H9 (cell line): ENCODE results near the gene R3HDM1. TPM values are rescaled to one million over a fixed set of nuclear protein-coding genes. Genes with fewer than 3 reads are reported as not detected.

Experiments
- DNase-seq: peaks from one replicate; pipeline ENCODE4 v3.0.0-alpha.2; 2017
- H2AFZ ChIP-seq: one replicate; pipeline ENCODE4 v1.6.1; 2013; ENCODE audit warnings: mild to moderate bottlenecking, low read length, control low read depth, moderate library complexity
- H2AK5ac ChIP-seq: 2 replicates; pipeline ENCODE4 v1.6.1; 2013; ENCODE audit warnings: low read length, control low read depth, mixed read lengths; ENCODE audit not compliant: insufficient read length
- H2BK120ac ChIP-seq: one replicate; pipeline ENCODE4 v1.6.1; 2013; ENCODE audit warnings: low read depth, mild to moderate bottlenecking, low read length, control low read depth, inconsistent platforms; ENCODE audit not compliant: poor library complexity, severe bottlenecking
- H2BK12ac ChIP-seq: 2 replicates; pipeline ENCODE4 v1.6.1; 2013; ENCODE audit warnings: low read length, control low read depth, mixed read lengths, low read depth; ENCODE audit not compliant: insufficient read length
- H2BK15ac ChIP-seq: 2 replicates; pipeline ENCODE4 v1.6.1; 2013; ENCODE audit warnings: low read depth, low read length, control low read depth
- H2BK20ac ChIP-seq: one replicate; pipeline ENCODE4 v1.6.1; 2013; ENCODE audit warnings: low read depth, mild to moderate bottlenecking, low read length, control low read depth, inconsistent platforms; ENCODE audit not compliant: poor library complexity, severe bottlenecking
- H2BK5ac ChIP-seq: 2 replicates; pipeline ENCODE4 v1.6.1; 2013; ENCODE audit warnings: low read length, control low read depth, mixed read lengths; ENCODE audit not compliant: insufficient read length
- H3K14ac ChIP-seq: 2 replicates; pipeline ENCODE4 v1.6.1; 2013; ENCODE audit warnings: low read length, control low read depth; ENCODE audit not compliant: insufficient read depth
- H3K18ac ChIP-seq: 2 replicates; pipeline ENCODE4 v1.6.1; 2013; ENCODE audit warnings: low read depth, mild to moderate bottlenecking, mixed read lengths, low read length, control low read depth; ENCODE audit not compliant: insufficient read length
- H3K23ac ChIP-seq: 2 replicates; pipeline ENCODE4 v1.6.1; 2013; ENCODE audit warnings: low read length, control low read depth, mixed read lengths, low read depth; ENCODE audit not compliant: insufficient read length
- H3K23me2 ChIP-seq: 2 replicates; pipeline ENCODE4 v1.6.1; 2013; ENCODE audit warnings: low read depth, mild to moderate bottlenecking, mixed read lengths, low read length, control low read depth; ENCODE audit not compliant: insufficient read length, poor library complexity, severe bottlenecking
- H3K27ac ChIP-seq: 2 replicates; pipeline ENCODE4 v1.5.1; 2013; ENCODE audit warnings: low read length, control low read depth, mixed read lengths, low read depth; ENCODE audit not compliant: insufficient read length
- H3K27me3 ChIP-seq: 2 replicates; pipeline ENCODE4 v1.6.1; 2013; ENCODE audit warnings: low read length, control low read depth, inconsistent platforms; ENCODE audit not compliant: insufficient read depth
- H3K4ac ChIP-seq: 2 replicates; pipeline ENCODE4 v1.6.1; 2013; ENCODE audit warnings: low read depth, mild to moderate bottlenecking, control low read depth, inconsistent platforms, low read length, moderate library complexity
- H3K4me1 ChIP-seq: 2 replicates; pipeline ENCODE4 v1.6.1; 2013; ENCODE audit warnings: low read length, control low read depth, inconsistent platforms; ENCODE audit not compliant: insufficient read depth
- H3K4me2 ChIP-seq: 2 replicates; pipeline ENCODE4 v1.6.1; 2013; ENCODE audit warnings: low read length, control low read depth, mixed read lengths; ENCODE audit not compliant: insufficient read length, insufficient read depth
- H3K56ac ChIP-seq: 2 replicates; pipeline ENCODE4 v1.6.1; 2013; ENCODE audit warnings: low read depth, mild to moderate bottlenecking, mixed read lengths, low read length, control low read depth; ENCODE audit not compliant: insufficient read length
- H3K79me1 ChIP-seq: 2 replicates; pipeline ENCODE4 v1.6.1; 2013; ENCODE audit warnings: low read depth, mild to moderate bottlenecking, moderate library complexity, low read length, control low read depth, inconsistent platforms; ENCODE audit not compliant: insufficient read depth, poor library complexity, severe bottlenecking
- H3K79me2 ChIP-seq: 2 replicates; pipeline ENCODE4 v1.6.1; 2013; ENCODE audit warnings: low read length, control low read depth, inconsistent platforms; ENCODE audit not compliant: insufficient read depth
- H3K9ac ChIP-seq: 2 replicates; pipeline ENCODE4 v1.6.1; 2013; ENCODE audit warnings: low read length, control low read depth, mixed read lengths; ENCODE audit not compliant: insufficient read length; ENCODE audit errors: extremely low read depth
- H3K9me3 ChIP-seq: one replicate; pipeline ENCODE4 v1.6.1; 2013; ENCODE audit warnings: low read depth, low read length, inconsistent platforms; ENCODE audit not compliant: control insufficient read depth
- H3T11ph ChIP-seq: one replicate; pipeline ENCODE4 v1.6.1; 2013; ENCODE audit warnings: mild to moderate bottlenecking, low read length, control low read depth, inconsistent platforms
- H4K20me1 ChIP-seq: one replicate; pipeline ENCODE4 v1.6.1; 2013; ENCODE audit not compliant: control insufficient read depth, insufficient read length, insufficient read depth
- H4K5ac ChIP-seq: 2 replicates; pipeline ENCODE4 v1.6.1; 2013; ENCODE audit warnings: low read depth, mild to moderate bottlenecking, mixed read lengths, low read length, control low read depth; ENCODE audit not compliant: insufficient read length
- H4K8ac ChIP-seq: replicated peaks from 2 replicates; pipeline ENCODE4 v1.6.1; 2013; ENCODE audit warnings: low read length, control low read depth, mixed read lengths, low read depth; ENCODE audit not compliant: insufficient read length
- H4K91ac ChIP-seq: 2 replicates; pipeline ENCODE4 v1.6.1; 2013; ENCODE audit warnings: low read depth, mild to moderate bottlenecking, moderate library complexity, mixed read lengths, low read length, control low read depth; ENCODE audit not compliant: insufficient read length
- H3K27ac Mint-ChIP-seq, 3 experiments: 2 replicates in 2 of 3; 3 replicates in 1 of 3; pipeline ENCODE4 v1.8.0; 2020 to 2021; ENCODE audit warnings: mixed read lengths in 3 of 3, mild to moderate bottlenecking in 1 of 3, moderate library complexity in 1 of 3
- H3K27me3 Mint-ChIP-seq: 2 replicates; pipeline ENCODE4 v1.8.0; 2021; ENCODE audit warnings: low read depth, mild to moderate bottlenecking, moderate library complexity, mixed read lengths
- H3K36me3 Mint-ChIP-seq, 3 experiments: 2 replicates in 2 of 3; 3 replicates in 1 of 3; pipeline ENCODE4 v1.8.0; 2020 to 2021; ENCODE audit warnings: low read depth in 3 of 3, mixed read lengths in 3 of 3; ENCODE audit not compliant: insufficient read depth in 1 of 3
- H3K4me1 Mint-ChIP-seq, 2 experiments: 2 replicates each; pipeline ENCODE4 v1.8.0; 2020; ENCODE audit warnings: mixed read lengths in 2 of 2
- H3K4me3 Mint-ChIP-seq, 2 experiments: 2 replicates in 1 of 2; 3 replicates in 1 of 2; pipeline ENCODE4 v1.8.0; 2020 to 2021; ENCODE audit warnings: mild to moderate bottlenecking in 2 of 2, mixed read lengths in 2 of 2, moderate library complexity in 1 of 2
- H3K9me3 Mint-ChIP-seq, 2 experiments: 2 replicates in 1 of 2; 3 replicates in 1 of 2; pipeline ENCODE4 v1.8.0; 2020; ENCODE audit warnings: mild to moderate bottlenecking in 2 of 2, mixed read lengths in 2 of 2, moderate library complexity in 1 of 2
- CTCF ChIP-seq: fragments of 200-600 bp; sonication (generic); conservative IDR thresholded peaks from 3 replicates; pipeline ENCODE4 v1.8.0; 2021; ENCODE audit warnings: antibody characterized with exemption, mild to moderate bottlenecking
- WGBS: extraction: QIAGEN DNeasy Blood & Tissue Kit; methylation state at CpG from one replicate; pipeline ENCODE4 v1.1.7; 2013; ENCODE audit warnings: missing lambda C conversion rate, low lambda C conversion rate, mixed read lengths; ENCODE audit not compliant: insufficient read length; ENCODE audit errors: extremely low coverage; 5-methylcytosine and 5-hydroxymethylcytosine counted together
- total RNA-seq: library from RNA; stranded (reverse); gene quantifications from 2 replicates; pipeline ENCODE4 v1.2.1, GENCODE V29; 2021

Gene R3HDM1
- total RNA-seq, 1 experiment from 2014 or later = 58.8 TPM

- no peak overlapping the region for H3K4ac ChIP-seq
- Mint-ChIP-seq H3K27me3 (no peaks in the 10 kb centered on the region), H3K36me3 (peaks cover 0 to 2% (median 0%) of the 10 kb centered on the region in 3 experiments; a peak in 2 of 7 replicates), H3K4me3 (no peak overlapping the region), H3K27ac (no peak overlapping the region; a peak in 1 of 7 replicates), H3K9me3 (no peaks in the 10 kb centered on the region), H3K4me1 (peaks cover 17 to 19% of the 10 kb centered on the region in 2 experiments)
- no peak overlapping the region for H4K5ac ChIP-seq
- no peaks in the 10 kb centered on the region for H3K9me3 ChIP-seq
- H2BK5ac ChIP-seq = no peak overlapping the region
- H4K8ac ChIP-seq = no peak overlapping the region
- no peak for TF ChIP-seq CTCF
- H3K9ac ChIP-seq = no peak overlapping the region
- H3K27ac ChIP-seq = no peak overlapping the region
- no peak overlapping the region for H2BK120ac ChIP-seq
- DNase-seq = no peak
- H3K4me2 ChIP-seq = no peak overlapping the region
- no peak overlapping the region for H2AFZ ChIP-seq
- no peak overlapping the region for H2BK12ac ChIP-seq
- H3K79me1 ChIP-seq = peaks cover 8% of the 10 kb centered on the region
- H2BK15ac ChIP-seq = no peak overlapping the region
- no peak overlapping the region for H3K18ac ChIP-seq
- H2AK5ac ChIP-seq = no peak overlapping the region
- no peaks in the 10 kb centered on the region for H3K23me2 ChIP-seq
- no peak overlapping the region for H3K14ac ChIP-seq
- H3K23ac ChIP-seq = no peak overlapping the region
- H4K91ac ChIP-seq = no peak overlapping the region
- peaks cover 3% of the 10 kb centered on the region for H3K4me1 ChIP-seq
- H3T11ph ChIP-seq = no peak overlapping the region
- no peaks in the 10 kb centered on the region for H3K79me2 ChIP-seq
- H4K20me1 ChIP-seq = no peaks in the 10 kb centered on the region
- no peak overlapping the region for H3K56ac ChIP-seq
- H3K27me3 ChIP-seq = no peaks in the 10 kb centered on the region
- WGBS = no CpG with 5 or more reads among the region's 2 CpGs
- no peak overlapping the region for H2BK20ac ChIP-seq
Measured at GRCh38 chr2:135582383-135582782, 51.1 kb downstream of the R3HDM1 start.
